CD14-positive monocyte (primary cell): ENCODE results near the gene LRRC1. TPM values are rescaled to one million over a fixed set of nuclear protein-coding genes. Genes with fewer than 3 reads are reported as not detected.

Source experiments
- DNase-seq, 3 donors: peaks; one replicate each; pipeline ENCODE4 v3.0.0-alpha.2; 2011 to 2022
- H2AFZ ChIP-seq: 2 replicates; pipeline ENCODE4 v1.6.0; 2012; ENCODE audit warnings: mild to moderate bottlenecking, low read depth, low read length, inconsistent platforms; ENCODE audit not compliant: insufficient read depth, poor library complexity, severe bottlenecking
- H3K27ac ChIP-seq, 2 donors: 1 replicate in 1 of 2; 2 replicates in 1 of 2; pipeline ENCODE4 v1.5.1; 2012 to 2013; ENCODE audit warnings: low read length in 2 of 2, control low read depth in 1 of 2, inconsistent platforms in 1 of 2, low read depth in 1 of 2, mild to moderate bottlenecking in 1 of 2
- H3K27me3 ChIP-seq, 2 donors: one replicate each; pipeline versions ENCODE4 v1.6.0 to v1.6.1; 2011 to 2013; ENCODE audit warnings: low read length in 2 of 2; ENCODE audit not compliant: control insufficient read depth in 2 of 2, insufficient read depth in 2 of 2
- H3K36me3 ChIP-seq, 2 donors: replicated peaks in 1 of 2; 1 replicate in 1 of 2; 2 replicates in 1 of 2; pipeline versions ENCODE4 v1.5.1 to v1.6.1; 2012 to 2013; ENCODE audit warnings: low read length in 2 of 2, control low read depth in 1 of 2, inconsistent platforms in 1 of 2, mild to moderate bottlenecking in 1 of 2; ENCODE audit not compliant: insufficient read depth in 2 of 2, control insufficient read depth in 1 of 2
- H3K4me1 ChIP-seq, 2 donors: 1 replicate in 1 of 2; 2 replicates in 1 of 2; pipeline versions ENCODE4 v1.5.1 to v1.6.1; 2012 to 2013; ENCODE audit warnings: low read length in 2 of 2, control low read depth in 1 of 2, inconsistent platforms in 1 of 2, mild to moderate bottlenecking in 1 of 2, moderate library complexity in 1 of 2; ENCODE audit not compliant: insufficient read depth in 2 of 2, control insufficient read depth in 1 of 2
- H3K4me2 ChIP-seq: replicated peaks from 2 replicates; pipeline ENCODE3; 2012; ENCODE audit warnings: low read length, moderate library complexity, mild to moderate bottlenecking; ENCODE audit not compliant: poor library complexity, severe bottlenecking; ENCODE audit errors: extremely low read depth
- H3K4me3 ChIP-seq, 3 experiments: fragments of 200-600 bp in 1 of 3; sonication (generic) in 1 of 3; replicated peaks in 1 of 3; 1 replicate in 2 of 3; 2 replicates in 1 of 3; pipeline ENCODE4 v1.5.1; 2011 to 2013; ENCODE audit warnings: low read length in 3 of 3, mild to moderate bottlenecking in 3 of 3, control low read depth in 2 of 3, low read depth in 2 of 3, inconsistent platforms in 1 of 3, moderate library complexity in 1 of 3
- H3K79me2 ChIP-seq: 2 replicates; pipeline ENCODE4 v1.6.0; 2012; ENCODE audit warnings: mild to moderate bottlenecking, control low read depth, inconsistent platforms, low read length, moderate library complexity; ENCODE audit not compliant: insufficient read depth
- H3K9ac ChIP-seq: 2 replicates; pipeline ENCODE4 v1.6.0; 2017; ENCODE audit warnings: low read length, mild to moderate bottlenecking; ENCODE audit not compliant: insufficient read depth, poor library complexity, severe bottlenecking
- H3K9me3 ChIP-seq, 2 donors: replicated peaks in 1 of 2; 1 replicate in 1 of 2; 2 replicates in 1 of 2; pipeline versions ENCODE4 v1.5.1 to v1.6.1; 2012 to 2013; ENCODE audit warnings: low read length in 2 of 2, control low read depth in 1 of 2; ENCODE audit not compliant: control insufficient read depth in 1 of 2, insufficient read depth in 1 of 2
- H4K20me1 ChIP-seq: 2 replicates; pipeline ENCODE4 v1.6.0; 2012; ENCODE audit warnings: mild to moderate bottlenecking, low read length, control low read depth, moderate library complexity; ENCODE audit not compliant: insufficient read depth
- H3K27ac Mint-ChIP-seq, 7 donors: one replicate each; pipeline ENCODE4 v1.8.0; 2020; ENCODE audit warnings: mild to moderate bottlenecking in 7 of 7, mixed read lengths in 7 of 7, moderate library complexity in 6 of 7, inconsistent platforms in 2 of 7
- H3K27me3 Mint-ChIP-seq, 3 donors: one replicate each; pipeline ENCODE4 v1.8.0; 2021 to 2022; ENCODE audit warnings: low read depth in 3 of 3, mild to moderate bottlenecking in 3 of 3, mixed read lengths in 3 of 3, moderate library complexity in 3 of 3, inconsistent platforms in 1 of 3
- H3K36me3 Mint-ChIP-seq, 2 donors: one replicate each; pipeline ENCODE4 v1.8.0; 2020; ENCODE audit warnings: mixed read lengths in 2 of 2, inconsistent platforms in 1 of 2, mild to moderate bottlenecking in 1 of 2
- H3K4me1 Mint-ChIP-seq: one replicate; pipeline ENCODE4 v1.8.0; 2020; ENCODE audit warnings: mild to moderate bottlenecking, mixed read lengths
- H3K4me3 Mint-ChIP-seq, 2 donors: one replicate each; pipeline ENCODE4 v1.8.0; 2020; ENCODE audit warnings: mild to moderate bottlenecking in 2 of 2, mixed read lengths in 2 of 2, moderate library complexity in 1 of 2
- H3K9me3 Mint-ChIP-seq, 7 donors: one replicate each; pipeline ENCODE4 v1.8.0; 2020 to 2022; ENCODE audit warnings: mixed read lengths in 7 of 7, mild to moderate bottlenecking in 6 of 7, moderate library complexity in 6 of 7, inconsistent platforms in 2 of 7
- CTCF ChIP-seq: fragments of 200-600 bp; IDR thresholded peaks from one replicate; pipeline ENCODE4 v1.8.0; 2022; ENCODE audit warnings: antibody characterized with exemption, mild to moderate bottlenecking
- WGBS: methylation state at CpG from one replicate; pipeline ENCODE4 v1.1.5; 2013; ENCODE audit warnings: missing lambda C conversion rate; ENCODE audit not compliant: insufficient coverage; 5-methylcytosine and 5-hydroxymethylcytosine counted together
- intact Hi-C, 2 donors: fragments of 100-400 bp; cut with micrococcal nuclease; formaldehyde crosslinking; loops; one replicate each; pipeline versions ENCODE4 v1.15.0 to v1.15.1; 2023
- polyA plus RNA-seq, 3 donors: library from polyadenylated mRNA; depleted of rRNA in 1 of 3; unstranded in 2 of 3; stranded (reverse) in 1 of 3; fragments of 300-500 nt in 2 of 3; fragments of >200 nt in 1 of 3; fragmentation: Illumina TruSeq in 2 of 3; gene quantifications; 1 replicate in 2 of 3; 2 replicates in 1 of 3; pipeline ENCODE4 v1.2.3, GENCODE V29; 2012 to 2021

The LRRC1 gene
- polyA plus RNA-seq, 3 donors: 0.18 to 1.6 (median 0.92) TPM

- no peak for TF ChIP-seq CTCF
- Histone ChIP-seq H3K27me3 (no peaks in the 10 kb centered on the region), H2AFZ (no peak overlapping the region), H3K27ac (no peak overlapping the region), H3K36me3 (no peaks in the 10 kb centered on the region), H3K9me3 (no peaks in the 10 kb centered on the region), H3K4me2 (no peak overlapping the region), H3K4me1 (peaks cover 0 to 4% of the 10 kb centered on the region in 2 donors), H3K9ac (no peak overlapping the region), H3K4me3 (no peak overlapping the region), H3K79me2 (no peaks in the 10 kb centered on the region), H4K20me1 (no peaks in the 10 kb centered on the region)
- 40% methylated on average over 3 of the region's 3 CpGs for WGBS
- no peaks in the 10 kb centered on the region for H3K36me3 Mint-ChIP-seq
- H3K4me1 Mint-ChIP-seq: peaks cover 10% of the 10 kb centered on the region
- peaks cover 0 to 3% (median 0%) of the 10 kb centered on the region in 7 donors for H3K9me3 Mint-ChIP-seq
- no peak overlapping the region for H3K27ac Mint-ChIP-seq
- intact Hi-C loops: no loop called here
- DNase-seq: no peak
- H3K4me3 Mint-ChIP-seq: no peak overlapping the region
- peaks cover 0 to 3% (median 3%) of the 10 kb centered on the region in 3 donors for H3K27me3 Mint-ChIP-seq
Observed at GRCh38 chr6:53931086-53931485, 136.3 kb downstream of the LRRC1 start.

- Mint-ChIP-seq H3K9me3 (peaks cover 0 to 3% (median 0%) of the 10 kb centered on the region in 7 donors), H3K4me3 (no peak overlapping the region), H3K36me3 (no peaks in the 10 kb centered on the region), H3K27me3 (peaks cover 0 to 3% (median 3%) of the 10 kb centered on the region in 3 donors), H3K4me1 (peaks cover 6% of the 10 kb centered on the region), H3K27ac (no peak overlapping the region)
- Histone ChIP-seq H2AFZ (no peak overlapping the region), H3K9me3 (no peaks in the 10 kb centered on the region), H3K36me3 (no peaks in the 10 kb centered on the region), H3K4me3 (no peak overlapping the region), H3K9ac (no peak overlapping the region), H4K20me1 (no peaks in the 10 kb centered on the region), H3K27me3 (no peaks in the 10 kb centered on the region), H3K4me2 (no peak overlapping the region), H3K4me1 (peaks cover 0 to 4% of the 10 kb centered on the region in 2 donors), H3K27ac (no peak overlapping the region), H3K79me2 (no peaks in the 10 kb centered on the region)
- intact Hi-C loops: no loop called here
- no peak for DNase-seq
- no CpG with 5 or more reads among the region's 2 CpGs for WGBS
- no peak for TF ChIP-seq CTCF
Observed at GRCh38 chr6:53932516-53932915, 137.7 kb downstream of the LRRC1 start.
